HEK293 (cell line): ENCODE data around the gene MTX1.

Source experiments
- HIC1 ChIP-seq: fragments of 450-650 bp; formaldehyde crosslinking; IDR thresholded peaks from 2 replicates; pipeline ENCODE4 v1.5.1; 2016; ENCODE audit warnings: missing biosample characterization, missing genetic modification characterization
- KLF10 ChIP-seq: fragments of 450-650 bp; IDR thresholded peaks from 2 replicates; pipeline ENCODE4 v1.5.1; 2018; ENCODE audit warnings: missing biosample characterization, mild to moderate bottlenecking, missing genetic modification characterization
- MYNN ChIP-seq: fragments of 450-650 bp; formaldehyde crosslinking; IDR thresholded peaks from 2 replicates; pipeline ENCODE4 v1.5.1; 2016; ENCODE audit warnings: missing biosample characterization, missing genetic modification characterization, borderline replicate concordance
- OSR2 ChIP-seq: fragments of 450-650 bp; formaldehyde crosslinking; IDR thresholded peaks from 2 replicates; pipeline ENCODE4 v1.5.1; 2016; ENCODE audit warnings: missing biosample characterization, missing genetic modification characterization
- REST ChIP-seq: fragments of 450-650 bp; formaldehyde crosslinking; IDR thresholded peaks from 2 replicates; pipeline ENCODE4 v1.5.1; 2016; ENCODE audit warnings: missing biosample characterization, missing genetic modification characterization
- ZBTB17 ChIP-seq: fragments of 450-650 bp; formaldehyde crosslinking; IDR thresholded peaks from 2 replicates; pipeline ENCODE4 v1.5.1; 2016; ENCODE audit warnings: missing biosample characterization, missing genetic modification characterization
- ZBTB7A ChIP-seq: fragments of 450-650 bp; formaldehyde crosslinking; IDR thresholded peaks from 2 replicates; pipeline ENCODE4 v1.5.1; 2016; ENCODE audit warnings: low read depth, missing biosample characterization, missing genetic modification characterization
- ZEB2 ChIP-seq: fragments of 450-650 bp; formaldehyde crosslinking; IDR thresholded peaks from 2 replicates; pipeline ENCODE4 v1.5.1; 2016; ENCODE audit warnings: missing biosample characterization, missing genetic modification characterization
- ZFHX2 ChIP-seq: fragments of 450-650 bp; formaldehyde crosslinking; conservative IDR thresholded peaks from 2 replicates; pipeline ENCODE4 v1.5.1; 2016; ENCODE audit warnings: missing biosample characterization, missing genetic modification characterization
- ZFP37 ChIP-seq: fragments of 450-650 bp; formaldehyde crosslinking; IDR thresholded peaks from 2 replicates; pipeline ENCODE4 v1.5.1; 2016; ENCODE audit warnings: missing biosample characterization, missing genetic modification characterization
- ZNF175 ChIP-seq: fragments of 450-650 bp; formaldehyde crosslinking; IDR thresholded peaks from 2 replicates; pipeline ENCODE4 v1.5.1; 2016; ENCODE audit warnings: missing biosample characterization, missing genetic modification characterization
- ZNF19 ChIP-seq: fragments of 450-650 bp; formaldehyde crosslinking; IDR thresholded peaks from 2 replicates; pipeline ENCODE4; 2016; ENCODE audit warnings: missing biosample characterization, missing genetic modification characterization, low read depth
- ZNF280D ChIP-seq: fragments of 450-650 bp; formaldehyde crosslinking; IDR thresholded peaks from 2 replicates; pipeline ENCODE4 v1.5.1; 2016; ENCODE audit warnings: missing biosample characterization, missing genetic modification characterization
- ZNF324 ChIP-seq: fragments of 450-650 bp; formaldehyde crosslinking; IDR thresholded peaks from 2 replicates; pipeline ENCODE4 v1.5.1; 2016; ENCODE audit warnings: missing biosample characterization, missing genetic modification characterization
- ZNF544 ChIP-seq: fragments of 450-650 bp; formaldehyde crosslinking; IDR thresholded peaks from 2 replicates; pipeline ENCODE4 v1.5.0; 2017; ENCODE audit warnings: missing biosample characterization, missing genetic modification characterization
- ZNF561 ChIP-seq: fragments of 450-650 bp; IDR thresholded peaks from 2 replicates; pipeline ENCODE4 v1.5.1; 2018; ENCODE audit warnings: missing biosample characterization, missing genetic modification characterization, borderline replicate concordance
- ZNF785 ChIP-seq: fragments of 450-650 bp; formaldehyde crosslinking; IDR thresholded peaks from 2 replicates; pipeline ENCODE4 v1.5.1; 2016; ENCODE audit warnings: missing biosample characterization, missing genetic modification characterization
- ZSCAN5A ChIP-seq: fragments of 450-650 bp; formaldehyde crosslinking; IDR thresholded peaks from 2 replicates; pipeline ENCODE4 v1.5.1; 2016; ENCODE audit warnings: missing biosample characterization, missing genetic modification characterization
- TF ChIP-seq, protein P1 (sequence below): fragments of 450-650 bp; formaldehyde crosslinking; optimal IDR thresholded peaks from 2 replicates; pipeline ENCODE3; 2016; ENCODE audit warnings: missing biosample characterization, mild to moderate bottlenecking, missing genetic modification characterization
- TF ChIP-seq, protein P2 (sequence below): IDR thresholded peaks from 2 replicates; pipeline ENCODE4 v1.6.1; 2011; ENCODE audit warnings: mild to moderate bottlenecking, low read depth, low read length, borderline replicate concordance
- TF ChIP-seq, protein P3 (sequence below): fragments of 450-650 bp; formaldehyde crosslinking; conservative IDR thresholded peaks from 2 replicates; pipeline ENCODE4 v1.5.1; 2016; ENCODE audit warnings: low read depth, missing biosample characterization, missing genetic modification characterization

Gene MTX1

DNA sequence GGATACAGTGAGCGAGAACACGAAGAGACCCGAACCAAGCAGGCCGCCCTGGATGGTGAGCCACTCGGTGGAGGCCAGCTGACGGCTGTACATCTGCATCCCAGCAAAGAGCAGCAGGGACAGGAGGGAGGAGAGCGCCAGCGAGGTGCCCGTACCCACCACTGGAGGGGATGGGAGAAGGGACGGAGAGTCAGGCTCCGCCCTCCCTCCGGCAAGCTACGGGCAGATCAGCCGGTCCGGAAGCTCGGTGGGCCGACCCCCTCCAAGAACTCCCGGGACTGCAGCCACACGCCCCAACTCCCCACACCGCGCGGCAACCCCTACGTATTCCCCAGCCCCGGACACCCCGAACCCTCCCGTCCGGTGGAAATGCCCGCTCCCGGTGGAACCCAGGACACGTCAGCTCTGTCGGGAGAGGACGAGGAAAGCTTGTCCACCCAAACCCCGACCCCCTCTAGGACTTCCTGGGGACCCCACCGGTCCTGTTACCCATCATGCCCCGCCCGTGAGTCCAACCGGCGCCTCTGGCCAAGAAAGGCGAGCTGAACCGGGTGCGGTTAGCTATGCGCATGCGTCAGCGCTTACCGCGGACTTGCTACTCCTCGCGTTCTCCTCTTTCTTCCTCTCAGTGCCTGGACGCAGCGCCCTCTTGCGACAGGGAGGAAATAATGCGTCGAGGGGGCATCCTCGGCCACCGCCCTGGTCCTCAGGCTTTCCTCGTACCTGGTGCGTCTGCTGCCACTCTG, 35.6 kb upstream of the MTX1 start, which contains the start of gene KRTCAP2 (continued):
- TF ChIP-seq KLF10 (tag by site-specific recombination): no peak; the same call in 1 of the 2 replicates
- TF ChIP-seq, protein P1, sequence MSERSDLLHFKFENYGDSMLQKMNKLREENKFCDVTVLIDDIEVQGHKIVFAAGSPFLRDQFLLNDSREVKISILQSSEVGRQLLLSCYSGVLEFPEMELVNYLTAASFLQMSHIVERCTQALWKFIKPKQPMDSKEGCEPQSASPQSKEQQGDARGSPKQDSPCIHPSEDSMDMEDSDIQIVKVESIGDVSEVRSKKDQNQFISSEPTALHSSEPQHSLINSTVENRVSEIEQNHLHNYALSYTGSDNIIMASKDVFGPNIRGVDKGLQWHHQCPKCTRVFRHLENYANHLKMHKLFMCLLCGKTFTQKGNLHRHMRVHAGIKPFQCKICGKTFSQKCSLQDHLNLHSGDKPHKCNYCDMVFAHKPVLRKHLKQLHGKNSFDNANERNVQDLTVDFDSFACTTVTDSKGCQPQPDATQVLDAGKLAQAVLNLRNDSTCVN (tag by site-specific recombination): peak; percentile 4
- no peak for TF ChIP-seq ZNF19 (tag by site-specific recombination)
- no peak; the same call in 1 of the 2 replicates for TF ChIP-seq ZNF785 (tag by site-specific recombination)
- no peak for TF ChIP-seq ZNF544 (tag by site-specific recombination)
- TF ChIP-seq ZBTB17: peak; percentile 71
- TF ChIP-seq, protein P2, sequence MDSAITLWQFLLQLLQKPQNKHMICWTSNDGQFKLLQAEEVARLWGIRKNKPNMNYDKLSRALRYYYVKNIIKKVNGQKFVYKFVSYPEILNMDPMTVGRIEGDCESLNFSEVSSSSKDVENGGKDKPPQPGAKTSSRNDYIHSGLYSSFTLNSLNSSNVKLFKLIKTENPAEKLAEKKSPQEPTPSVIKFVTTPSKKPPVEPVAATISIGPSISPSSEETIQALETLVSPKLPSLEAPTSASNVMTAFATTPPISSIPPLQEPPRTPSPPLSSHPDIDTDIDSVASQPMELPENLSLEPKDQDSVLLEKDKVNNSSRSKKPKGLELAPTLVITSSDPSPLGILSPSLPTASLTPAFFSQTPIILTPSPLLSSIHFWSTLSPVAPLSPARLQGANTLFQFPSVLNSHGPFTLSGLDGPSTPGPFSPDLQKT: no peak
- TF ChIP-seq MYNN (tag by site-specific recombination): no peak
- TF ChIP-seq REST (tag by site-specific recombination): no peak
- no peak for TF ChIP-seq ZNF280D
- TF ChIP-seq ZNF561 (tag by site-specific recombination): peak; percentile 20; the same call in 1 of the 2 replicates
- no peak for TF ChIP-seq ZNF324 (tag by site-specific recombination)
- TF ChIP-seq ZNF175 (tag by site-specific recombination): no peak
- TF ChIP-seq ZBTB7A (tag by site-specific recombination): 0 out of 2 replicates have a peak, but pooled peaks have one; percentile 13
- 0 out of 2 replicates have a peak, but pooled peaks have one; percentile 18 for TF ChIP-seq ZFHX2 (tag by site-specific recombination)
- TF ChIP-seq ZSCAN5A (tag by site-specific recombination): no peak; the same call in 1 of the 2 replicates
- peak; percentile 51; the same call in 1 of the 2 replicates for TF ChIP-seq ZFP37 (tag by site-specific recombination)
- TF ChIP-seq HIC1 (tag by site-specific recombination): peak; percentile 69
- 0 out of 2 replicates have a peak, but pooled peaks have one; percentile 13 for TF ChIP-seq OSR2 (tag by site-specific recombination)
- TF ChIP-seq ZEB2: peak; percentile 82
- TF ChIP-seq, protein P3, sequence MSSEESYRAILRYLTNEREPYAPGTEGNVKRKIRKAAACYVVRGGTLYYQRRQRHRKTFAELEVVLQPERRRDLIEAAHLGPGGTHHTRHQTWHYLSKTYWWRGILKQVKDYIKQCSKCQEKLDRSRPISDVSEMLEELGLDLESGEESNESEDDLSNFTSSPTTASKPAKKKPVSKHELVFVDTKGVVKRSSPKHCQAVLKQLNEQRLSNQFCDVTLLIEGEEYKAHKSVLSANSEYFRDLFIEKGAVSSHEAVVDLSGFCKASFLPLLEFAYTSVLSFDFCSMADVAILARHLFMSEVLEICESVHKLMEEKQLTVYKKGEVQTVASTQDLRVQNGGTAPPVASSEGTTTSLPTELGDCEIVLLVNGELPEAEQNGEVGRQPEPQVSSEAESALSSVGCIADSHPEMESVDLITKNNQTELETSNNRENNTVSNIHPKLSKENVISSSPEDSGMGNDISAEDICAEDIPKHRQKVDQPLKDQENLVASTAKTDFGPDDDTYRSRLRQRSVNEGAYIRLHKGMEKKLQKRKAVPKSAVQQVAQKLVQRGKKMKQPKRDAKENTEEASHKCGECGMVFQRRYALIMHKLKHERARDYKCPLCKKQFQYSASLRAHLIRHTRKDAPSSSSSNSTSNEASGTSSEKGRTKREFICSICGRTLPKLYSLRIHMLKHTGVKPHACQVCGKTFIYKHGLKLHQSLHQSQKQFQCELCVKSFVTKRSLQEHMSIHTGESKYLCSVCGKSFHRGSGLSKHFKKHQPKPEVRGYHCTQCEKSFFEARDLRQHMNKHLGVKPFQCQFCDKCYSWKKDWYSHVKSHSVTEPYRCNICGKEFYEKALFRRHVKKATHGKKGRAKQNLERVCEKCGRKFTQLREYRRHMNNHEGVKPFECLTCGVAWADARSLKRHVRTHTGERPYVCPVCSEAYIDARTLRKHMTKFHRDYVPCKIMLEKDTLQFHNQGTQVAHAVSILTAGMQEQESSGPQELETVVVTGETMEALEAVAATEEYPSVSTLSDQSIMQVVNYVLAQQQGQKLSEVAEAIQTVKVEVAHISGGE (tag by site-specific recombination): no peak; the same call in none of the 2 replicates
